ENCODE measurements around the gene CD74.
A peak's percentile ranks its signal among the peaks of the same experiment; 100 is the strongest.

Gene CD74

GRCh38 chr5:150376799-150377771 lies 35.6 kb downstream of the CD74 start:
- in situ Hi-C loops (cut with HindIII; ENCODE audit: low pct_ligation_motif_present, low sequenced_read_pairs), result no loop called here

DNA sequence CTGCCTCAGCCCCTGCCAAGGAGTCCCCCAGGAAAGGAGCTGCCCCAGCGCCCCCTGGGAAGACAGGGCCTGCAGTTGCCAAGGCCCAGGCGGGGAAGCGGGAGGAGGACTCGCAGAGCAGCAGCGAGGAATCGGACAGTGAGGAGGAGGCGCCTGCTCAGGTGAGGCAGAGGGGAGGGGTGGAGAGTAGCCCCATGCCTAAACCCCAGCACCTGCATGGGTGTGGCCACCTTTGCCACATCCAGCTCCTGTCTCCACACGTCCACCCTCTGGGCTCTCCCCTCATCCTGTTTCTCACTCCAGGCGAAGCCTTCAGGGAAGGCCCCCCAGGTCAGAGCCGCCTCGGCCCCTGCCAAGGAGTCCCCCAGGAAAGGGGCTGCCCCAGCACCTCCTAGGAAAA lies 38.1 kb downstream of the CD74 start:
- H3K4me3 ChIP-seq (ENCODE audit: low read depth, low read length), result no peak overlapping the region
- TF ChIP-seq CTCF (IDR thresholded peaks at IDR 0.05; ENCODE audit: low read depth, low read length, missing control alignments), result no peak
- no peaks in the 10 kb centered on the region for H3K27me3 ChIP-seq (replicated peaks)
- H3K36me3 ChIP-seq (replicated peaks), result peaks cover 73% of the 10 kb centered on the region
- DNase-seq, result no peak
- in situ Hi-C loops (cut with HindIII; ENCODE audit: low pct_ligation_motif_present, low sequenced_read_pairs), result no loop called here
- no peak overlapping the region for H3K27ac ChIP-seq

More at GRCh38 chr5:150376799-150377771, 35.6 kb downstream of the CD74 start:
- no peaks in the 10 kb centered on the region for H3K27me3 ChIP-seq (replicated peaks)
- H3K27ac ChIP-seq, result peak overlapping the region; percentile 80
- no peak overlapping the region for H3K4me3 ChIP-seq (ENCODE audit: low read depth, low read length)
- H3K36me3 ChIP-seq (replicated peaks), result peaks cover 82% of the 10 kb centered on the region
- no peak for TF ChIP-seq CTCF (IDR thresholded peaks at IDR 0.05; ENCODE audit: low read depth, low read length, missing control alignments)
- DNase-seq, result peak; percentile 20

DNA sequence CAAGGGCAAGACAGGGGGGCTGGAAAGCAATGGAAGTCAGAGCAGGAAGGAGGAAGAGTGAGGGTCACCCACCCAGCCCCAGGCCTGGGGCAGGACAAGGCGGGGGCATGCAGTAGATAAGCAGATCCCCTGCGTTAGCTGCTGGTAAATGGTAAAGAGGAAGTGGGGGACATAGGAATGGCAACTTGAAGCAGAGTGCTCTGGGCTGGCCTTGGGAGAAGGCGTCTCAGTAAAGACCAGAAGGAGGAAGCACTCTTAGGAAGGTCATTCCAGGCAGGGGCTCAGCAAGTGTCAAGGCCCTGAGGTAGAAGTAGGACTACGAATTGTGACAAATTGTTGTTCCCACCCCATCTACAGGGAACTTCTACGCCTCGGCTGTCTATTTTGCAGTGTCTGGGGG lies 40.1 kb downstream of the CD74 start:
- DNase-seq, result no peak
- Histone ChIP-seq H3K27me3 (replicated peaks) (no peaks in the 10 kb centered on the region), H3K27ac (no peak overlapping the region), H3K4me3 (ENCODE audit: low read depth, low read length) (no peak overlapping the region), H3K36me3 (replicated peaks) (peaks cover 80% of the 10 kb centered on the region)
- in situ Hi-C loops (cut with HindIII; ENCODE audit: low pct_ligation_motif_present, low sequenced_read_pairs), result no loop called here
- TF ChIP-seq CTCF (IDR thresholded peaks at IDR 0.05; ENCODE audit: low read depth, low read length, missing control alignments), result no peak

DNA sequence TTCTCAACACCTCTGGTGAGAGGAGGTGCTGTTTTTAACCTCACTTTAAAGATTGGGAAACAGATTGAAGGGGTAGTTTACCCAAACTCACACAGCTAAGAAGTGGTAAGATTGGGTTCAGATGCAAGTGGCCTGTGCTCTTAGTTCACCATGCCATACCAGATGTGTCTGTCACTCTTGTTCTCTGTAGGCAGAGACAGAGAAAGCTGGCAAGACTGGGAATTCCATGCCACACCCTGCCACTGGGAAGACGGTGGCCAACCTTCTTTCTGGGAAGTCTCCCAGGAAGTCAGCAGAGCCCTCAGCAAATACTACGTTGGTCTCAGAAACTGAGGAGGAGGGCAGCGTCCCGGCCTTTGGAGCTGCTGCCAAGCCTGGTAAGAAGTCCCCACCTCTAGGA lies 44.2 kb downstream of the CD74 start:
- TF ChIP-seq CTCF (IDR thresholded peaks at IDR 0.05; ENCODE audit: low read depth, low read length, missing control alignments), result no peak
- Histone ChIP-seq H3K27ac (no peak overlapping the region), H3K27me3 (replicated peaks) (no peaks in the 10 kb centered on the region), H3K4me3 (ENCODE audit: low read depth, low read length) (no peak overlapping the region), H3K36me3 (replicated peaks) (peaks cover 74% of the 10 kb centered on the region)
- in situ Hi-C loops (cut with HindIII; ENCODE audit: low pct_ligation_motif_present, low sequenced_read_pairs), result no loop called here
- no peak for DNase-seq

DNA sequence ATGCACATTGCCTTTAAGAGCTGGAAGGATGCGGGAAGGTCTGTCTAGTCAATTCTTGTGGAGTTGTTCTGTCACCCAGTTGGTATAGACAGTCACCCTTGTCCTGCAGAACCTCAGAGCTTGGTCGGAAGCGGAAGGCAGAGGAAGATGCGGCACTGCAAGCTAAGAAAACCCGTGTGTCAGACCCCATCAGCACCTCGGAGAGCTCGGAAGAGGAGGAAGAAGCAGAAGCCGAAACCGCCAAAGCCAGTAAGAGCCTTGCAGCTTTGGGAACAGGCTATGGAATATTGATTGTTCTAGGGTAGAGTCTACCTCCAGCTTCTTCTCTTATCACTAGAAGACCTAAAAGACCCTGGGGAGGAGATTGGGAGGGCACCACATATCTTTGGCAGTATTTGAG lies 48.7 kb downstream of the CD74 start:
- no peak for DNase-seq
- no peak overlapping the region for H3K27ac ChIP-seq
- in situ Hi-C loops (cut with HindIII; ENCODE audit: low pct_ligation_motif_present, low sequenced_read_pairs), result no loop called here
- no peaks in the 10 kb centered on the region for H3K27me3 ChIP-seq (replicated peaks)
- no peak for TF ChIP-seq CTCF (IDR thresholded peaks at IDR 0.05; ENCODE audit: low read depth, low read length, missing control alignments)
- no peak overlapping the region for H3K4me3 ChIP-seq (ENCODE audit: low read depth, low read length)
- peaks cover 67% of the 10 kb centered on the region for H3K36me3 ChIP-seq (replicated peaks)

All from brain microvascular endothelial cell (primary cell).